HG03025 (cell line): Measurements from ENCODE around the gene RNF220.

Experiments
- ATAC-seq: cut with Tn5 transposase; IDR thresholded peaks from one replicate; pipeline ENCODE4 v1.9.1; 2021; ENCODE audit warnings: mild to moderate bottlenecking, moderate library complexity; ENCODE audit not compliant: unreplicated experiment, low FRiP score

Gene RNF220

GRCh38 chr1:44672961-44673674 lies 268.1 kb downstream of the RNF220 start:
- no peak for ATAC-seq

GRCh38 chr1:44673675-44674112 lies 268.6 kb downstream of the RNF220 start:
- peak; percentile 3 for ATAC-seq

GRCh38 chr1:44674113-44675000 lies 269.3 kb downstream of the RNF220 start, which contains the start of the genes ARMH1 and TMEM53:
Gene ARMH1, plus strand, starts transcription at chr1:44674714. Its CDS starts 14,984 bp downstream, at chr1:44689698.
Gene TMEM53, minus strand, starts transcription at chr1:44674481. Its CDS starts 90 bp downstream, at chr1:44674391.
- peak; percentile 86 for ATAC-seq

GRCh38 chr1:44675186-44675585 lies 270.1 kb downstream of the RNF220 start:
- no peak for ATAC-seq

GRCh38 chr1:44676484-44677200 lies 271.6 kb downstream of the RNF220 start:
- ATAC-seq = no peak

- no peak for ATAC-seq
These were observed 272.2 kb downstream of the RNF220 start for GRCh38 chr1:44677201-44677766.

- no peak for ATAC-seq
These were observed 273.1 kb downstream of the RNF220 start for GRCh38 chr1:44678120-44678519.

GRCh38 chr1:44678626-44679025 lies 273.6 kb downstream of the RNF220 start:
- ATAC-seq = no peak

- no peak for ATAC-seq
These were observed 274.4 kb downstream of the RNF220 start for GRCh38 chr1:44679468-44679867.

GRCh38 chr1:44681905-44682882 lies 277.1 kb downstream of the RNF220 start:
- no peak for ATAC-seq

GRCh38 chr1:44682883-44683265 lies 277.8 kb downstream of the RNF220 start:
- no peak for ATAC-seq

GRCh38 chr1:44684525-44684924 lies 279.5 kb downstream of the RNF220 start:
- no peak for ATAC-seq

- ATAC-seq = no peak
These were observed 280.2 kb downstream of the RNF220 start for GRCh38 chr1:44685218-44685617.

GRCh38 chr1:44685881-44686280 lies 280.8 kb downstream of the RNF220 start:
- ATAC-seq = no peak

GRCh38 chr1:44688760-44689446 lies 283.8 kb downstream of the RNF220 start:
- ATAC-seq = no peak

- no peak for ATAC-seq
These were observed 284.4 kb downstream of the RNF220 start for GRCh38 chr1:44689447-44689765.

- ATAC-seq = no peak
These were observed 288.1 kb downstream of the RNF220 start for GRCh38 chr1:44693159-44693558.

- no peak for ATAC-seq
These were observed 288.8 kb downstream of the RNF220 start for GRCh38 chr1:44693900-44694299.
